ENCODE results near the gene ZNF408.

Gene ZNF408

DNA sequence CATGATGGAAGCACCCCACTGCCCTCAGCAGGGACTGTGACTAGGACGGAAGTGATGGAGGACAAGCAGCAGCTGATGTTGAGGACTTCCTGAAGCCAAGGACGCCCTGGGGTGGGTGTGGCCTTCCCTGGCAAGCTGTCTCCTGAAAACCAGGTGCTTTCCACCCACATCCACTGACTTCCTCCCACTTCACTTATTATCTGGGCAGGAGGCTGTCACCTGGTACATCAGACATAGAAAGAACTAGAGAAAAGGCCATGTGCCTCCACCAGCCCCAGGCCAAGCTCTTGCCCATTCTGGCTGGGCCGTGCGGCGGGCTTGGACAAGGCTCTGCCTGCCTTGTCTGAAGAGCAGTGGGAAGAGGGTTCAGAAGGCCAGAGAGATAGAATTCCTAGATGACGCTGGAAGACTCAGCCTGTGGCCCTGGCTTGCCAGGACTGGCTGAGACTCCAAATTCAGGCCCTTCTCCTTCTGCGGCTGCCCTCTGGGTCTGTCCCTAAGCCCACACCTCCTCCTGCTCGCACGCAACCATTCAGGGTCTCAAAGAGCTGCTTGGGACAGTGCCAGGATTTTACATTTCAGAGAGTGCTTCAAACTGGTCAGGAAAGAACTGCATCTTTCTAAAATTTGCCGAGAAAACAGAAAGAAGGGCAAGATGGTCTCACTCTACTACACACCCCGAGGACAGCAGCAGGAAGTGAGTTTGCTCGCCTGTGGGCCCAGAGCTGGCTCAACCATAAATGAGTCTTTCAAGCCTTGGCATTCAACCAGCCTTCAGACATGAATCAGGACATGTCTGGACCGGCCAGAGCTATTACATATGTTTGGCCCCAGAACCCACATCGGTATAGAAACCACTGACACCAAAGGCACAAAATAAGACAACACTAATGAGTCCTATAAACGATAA is 13.7 kb upstream of the ZNF408 start:
- Histone ChIP-seq H3K4me3 (no peak overlapping the region), H3K9me3 (ENCODE audit: low read depth, low read length) (no peaks in the 10 kb centered on the region), H3K27ac (no peak overlapping the region), H3K9ac (ENCODE audit: insufficient read length) (no peak overlapping the region), H3K36me3 (ENCODE audit: insufficient read depth, low read length) (peaks cover 3% of the 10 kb centered on the region; the same call in 1 of the 2 replicates)
- DNase-seq (ENCODE audit: low read depth, low spot score) = no peak
- TF ChIP-seq EZH2 (IDR thresholded peaks at IDR 0.05) (no peak), POLR2AphosphoS5 (IDR thresholded peaks at IDR 0.05; ENCODE audit: borderline replicate concordance, low read depth, low read length) (no peak), FOXP2 (optimal IDR thresholded peaks at IDR 0.05; ENCODE audit: control extremely low read depth, extremely low read length, insufficient read depth) (no peak)

DNA sequence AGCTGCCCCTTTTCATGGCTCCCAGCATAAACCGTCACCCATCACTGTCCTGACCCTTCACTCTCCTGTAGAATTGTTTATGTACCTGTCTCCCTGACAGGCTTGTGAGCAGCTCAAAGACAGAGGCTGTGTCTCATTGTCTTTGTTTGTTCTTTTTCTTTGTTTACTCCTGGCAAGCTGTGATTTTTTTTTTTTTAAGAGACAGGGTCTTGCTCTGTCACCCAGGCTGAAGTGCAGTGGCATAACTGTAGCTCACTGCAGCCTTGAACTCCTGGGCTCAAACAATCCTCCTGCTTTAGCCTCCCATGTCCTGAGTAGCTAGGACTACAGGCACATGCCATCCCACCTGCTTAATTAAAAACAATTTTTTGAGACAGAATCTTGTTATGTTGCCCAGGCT is 10.1 kb upstream of the ZNF408 start:
- DNase-seq (ENCODE audit: low read depth, low spot score) = no peak
- H3K27ac ChIP-seq = no peak overlapping the region
- no peaks in the 10 kb centered on the region for H3K9me3 ChIP-seq (ENCODE audit: low read depth, low read length)
- TF ChIP-seq EZH2 (IDR thresholded peaks at IDR 0.05) (no peak), POLR2AphosphoS5 (IDR thresholded peaks at IDR 0.05; ENCODE audit: borderline replicate concordance, low read depth, low read length) (no peak), FOXP2 (optimal IDR thresholded peaks at IDR 0.05; ENCODE audit: control extremely low read depth, extremely low read length, insufficient read depth) (no peak)
- peaks cover 3% of the 10 kb centered on the region; the same call in 1 of the 2 replicates for H3K36me3 ChIP-seq (ENCODE audit: insufficient read depth, low read length)
- H3K4me3 ChIP-seq = no peak overlapping the region
- H3K9ac ChIP-seq (ENCODE audit: insufficient read length) = no peak overlapping the region

DNA sequence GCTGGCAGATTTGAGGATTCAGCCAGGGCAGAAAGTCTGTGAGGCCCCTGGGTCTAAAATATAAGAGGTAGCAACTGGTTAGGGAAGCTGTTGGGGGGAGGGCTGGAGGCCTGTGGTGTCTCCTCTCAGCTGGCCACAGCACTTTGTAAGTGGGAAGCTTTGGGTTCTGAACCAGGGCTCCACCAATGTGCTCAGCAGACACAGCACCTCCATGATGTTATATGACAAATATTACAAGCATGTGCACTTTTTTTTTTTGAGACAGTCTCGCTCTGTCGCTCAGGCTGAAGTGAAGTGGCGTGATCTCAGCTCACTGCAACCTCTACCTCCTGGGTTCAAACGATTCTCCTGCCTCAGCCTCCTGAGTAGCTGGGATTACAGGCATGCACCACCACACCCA is 8.4 kb upstream of the ZNF408 start:
- TF ChIP-seq POLR2AphosphoS5 (IDR thresholded peaks at IDR 0.05; ENCODE audit: borderline replicate concordance, low read depth, low read length) (no peak), FOXP2 (optimal IDR thresholded peaks at IDR 0.05; ENCODE audit: control extremely low read depth, extremely low read length, insufficient read depth) (no peak), EZH2 (IDR thresholded peaks at IDR 0.05) (no peak)
- Histone ChIP-seq H3K9me3 (ENCODE audit: low read depth, low read length) (no peaks in the 10 kb centered on the region), H3K4me3 (no peak overlapping the region), H3K27ac (no peak overlapping the region), H3K9ac (ENCODE audit: insufficient read length) (no peak overlapping the region), H3K36me3 (ENCODE audit: insufficient read depth, low read length) (peaks cover 3% of the 10 kb centered on the region; the same call in 1 of the 2 replicates)
- DNase-seq (ENCODE audit: low read depth, low spot score) = no peak

DNA sequence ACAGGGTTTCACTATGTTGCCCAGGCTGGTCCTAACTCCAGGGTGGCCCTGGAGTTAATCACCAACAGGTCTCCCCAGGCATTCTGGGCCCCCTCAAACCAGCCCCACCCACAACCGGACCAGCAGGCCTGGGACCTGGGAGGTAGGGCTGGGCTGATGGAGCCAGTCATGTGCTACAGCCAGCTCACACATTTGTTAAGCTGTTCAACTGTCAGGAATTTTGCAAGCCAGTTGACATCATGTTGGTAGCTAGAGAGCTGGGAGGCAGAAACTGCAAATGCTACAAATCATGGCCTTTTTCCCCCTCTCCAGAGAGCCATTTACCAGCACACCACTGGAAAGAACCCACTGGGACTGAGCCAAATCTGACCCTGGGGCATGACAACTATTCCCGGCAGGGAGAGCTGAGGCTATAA is 7.2 kb upstream of the ZNF408 start:
- Histone ChIP-seq H3K27ac (no peak overlapping the region), H3K4me3 (no peak overlapping the region), H3K9ac (ENCODE audit: insufficient read length) (no peak overlapping the region), H3K36me3 (ENCODE audit: insufficient read depth, low read length) (no peaks in the 10 kb centered on the region; the same call in 1 of the 2 replicates), H3K9me3 (ENCODE audit: low read depth, low read length) (no peaks in the 10 kb centered on the region)
- no peak for TF ChIP-seq POLR2AphosphoS5 (IDR thresholded peaks at IDR 0.05; ENCODE audit: borderline replicate concordance, low read depth, low read length)
- no peak for TF ChIP-seq FOXP2 (optimal IDR thresholded peaks at IDR 0.05; ENCODE audit: control extremely low read depth, extremely low read length, insufficient read depth)
- TF ChIP-seq EZH2 (IDR thresholded peaks at IDR 0.05) = no peak
- DNase-seq (ENCODE audit: low read depth, low spot score) = no peak

DNA sequence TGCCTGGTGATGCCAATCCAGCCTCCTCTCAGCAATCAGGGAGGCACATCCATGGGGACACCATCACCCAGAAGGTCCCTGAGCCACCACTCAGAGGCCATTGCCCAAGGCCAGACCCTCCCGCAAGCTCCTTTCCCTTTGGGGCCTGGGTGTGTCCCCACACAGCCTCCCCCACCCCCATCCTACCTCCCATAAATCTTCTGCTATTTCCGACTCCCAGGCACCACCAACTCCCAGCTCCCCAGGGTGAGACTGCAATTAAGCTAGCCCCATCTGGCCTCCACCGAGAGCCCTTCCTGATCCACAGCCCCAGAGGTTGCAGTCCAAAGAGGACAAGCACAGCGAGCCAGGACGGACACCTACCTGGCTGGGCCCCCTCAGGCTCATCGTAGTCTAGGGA is 6.8 kb upstream of the ZNF408 start:
- DNase-seq (ENCODE audit: low read depth, low spot score) = no peak
- Histone ChIP-seq H3K9ac (ENCODE audit: insufficient read length) (no peak overlapping the region), H3K27ac (no peak overlapping the region), H3K9me3 (ENCODE audit: low read depth, low read length) (no peaks in the 10 kb centered on the region), H3K36me3 (ENCODE audit: insufficient read depth, low read length) (no peaks in the 10 kb centered on the region; the same call in 1 of the 2 replicates), H3K4me3 (no peak overlapping the region)
- TF ChIP-seq EZH2 (IDR thresholded peaks at IDR 0.05) = no peak
- TF ChIP-seq FOXP2 (optimal IDR thresholded peaks at IDR 0.05; ENCODE audit: control extremely low read depth, extremely low read length, insufficient read depth) = no peak
- no peak for TF ChIP-seq POLR2AphosphoS5 (IDR thresholded peaks at IDR 0.05; ENCODE audit: borderline replicate concordance, low read depth, low read length)

GRCh38 chr11:46694607-46695006 is 6.2 kb upstream of the ZNF408 start:
- Histone ChIP-seq H3K27ac (no peak overlapping the region), H3K36me3 (ENCODE audit: insufficient read depth, low read length) (no peaks in the 10 kb centered on the region; the same call in 1 of the 2 replicates), H3K9ac (ENCODE audit: insufficient read length) (no peak overlapping the region), H3K9me3 (ENCODE audit: low read depth, low read length) (no peaks in the 10 kb centered on the region), H3K4me3 (no peak overlapping the region)
- TF ChIP-seq FOXP2 (optimal IDR thresholded peaks at IDR 0.05; ENCODE audit: control extremely low read depth, extremely low read length, insufficient read depth) (no peak), EZH2 (IDR thresholded peaks at IDR 0.05) (no peak), POLR2AphosphoS5 (IDR thresholded peaks at IDR 0.05; ENCODE audit: borderline replicate concordance, low read depth, low read length) (no peak)
- DNase-seq (ENCODE audit: low read depth, low spot score) = no peak

DNA sequence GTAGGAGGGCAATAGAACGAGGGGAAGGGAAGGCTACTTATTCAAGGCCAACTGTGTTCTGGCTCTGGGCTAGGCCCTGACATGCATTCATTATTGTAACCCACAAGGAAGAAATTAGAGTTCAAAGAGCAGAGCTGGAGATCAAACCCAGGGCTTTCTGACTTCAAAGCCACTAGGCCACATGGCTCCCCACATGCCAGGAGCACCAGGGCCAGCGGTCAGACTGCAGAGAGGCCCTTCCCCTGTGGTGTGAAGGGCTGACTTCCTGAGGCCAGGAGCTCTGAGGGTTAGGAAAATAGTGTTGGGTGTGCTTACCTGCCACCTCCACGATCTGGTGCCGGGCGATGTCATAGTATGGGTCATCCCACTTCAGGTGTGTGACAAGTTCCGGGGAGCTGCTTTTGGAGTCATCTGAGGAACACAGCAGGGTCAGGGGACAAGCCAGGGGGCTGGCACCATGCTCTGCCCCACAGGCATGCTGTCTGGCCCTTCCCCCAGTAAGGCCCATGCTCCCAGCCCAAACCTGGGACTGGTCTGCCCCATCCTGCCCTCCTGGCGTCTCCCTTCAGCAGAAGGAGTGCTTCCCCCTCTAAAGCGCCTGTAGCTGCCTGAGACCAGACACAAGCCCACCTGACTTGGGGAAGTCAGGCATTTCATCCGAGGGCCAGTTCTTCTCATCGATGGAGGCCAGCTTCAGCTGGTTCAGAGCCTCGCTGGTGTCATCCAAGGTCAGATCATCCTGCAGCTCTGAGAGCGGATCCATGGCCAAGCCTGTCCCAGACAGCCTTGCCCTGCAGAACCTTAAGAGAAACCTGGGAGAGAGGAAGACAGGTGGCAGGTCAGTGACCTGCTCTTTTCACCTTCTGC is 5.3 kb upstream of the ZNF408 start:
- H3K9ac ChIP-seq (ENCODE audit: insufficient read length) = no peak overlapping the region
- no peaks in the 10 kb centered on the region; the same call in 1 of the 2 replicates for H3K36me3 ChIP-seq (ENCODE audit: insufficient read depth, low read length)
- TF ChIP-seq POLR2AphosphoS5 (IDR thresholded peaks at IDR 0.05; ENCODE audit: borderline replicate concordance, low read depth, low read length) = no peak
- TF ChIP-seq EZH2 (IDR thresholded peaks at IDR 0.05) = no peak
- TF ChIP-seq FOXP2 (optimal IDR thresholded peaks at IDR 0.05; ENCODE audit: control extremely low read depth, extremely low read length, insufficient read depth) = no peak
- no peaks in the 10 kb centered on the region for H3K9me3 ChIP-seq (ENCODE audit: low read depth, low read length)
- DNase-seq (ENCODE audit: low read depth, low spot score) = no peak
- H3K4me3 ChIP-seq = no peak overlapping the region
- no peak overlapping the region for H3K27ac ChIP-seq

GRCh38 chr11:46696212-46696558 is 4.6 kb upstream of the ZNF408 start:
- Histone ChIP-seq H3K9me3 (ENCODE audit: low read depth, low read length) (no peaks in the 10 kb centered on the region), H3K9ac (ENCODE audit: insufficient read length) (no peak overlapping the region), H3K36me3 (ENCODE audit: insufficient read depth, low read length) (no peaks in the 10 kb centered on the region; the same call in 1 of the 2 replicates), H3K4me3 (no peak overlapping the region), H3K27ac (no peak overlapping the region)
- no peak for DNase-seq (ENCODE audit: low read depth, low spot score)
- no peak for TF ChIP-seq FOXP2 (optimal IDR thresholded peaks at IDR 0.05; ENCODE audit: control extremely low read depth, extremely low read length, insufficient read depth)

Data from SK-N-MC (cell line).